Peyer's patch (tissue), 4 donors: ENCODE measurements around the gene SAMD11. TPM values are rescaled to one million over a fixed set of nuclear protein-coding genes. Genes with fewer than 3 reads are reported as not detected.

Source experiments
- DNase-seq, 3 donors: peaks; one replicate each; pipeline ENCODE4 v3.0.0-alpha.2; 2017 to 2019
- H3K27ac ChIP-seq, 4 donors: fragments of 200-600 bp; sonication (generic); one replicate each; pipeline ENCODE4 v1.5.1; 2016 to 2019
- H3K27me3 ChIP-seq, 2 donors: fragments of 200-600 bp; sonication (generic); one replicate each; pipeline ENCODE4 v1.5.1; 2019
- H3K36me3 ChIP-seq, 3 donors: fragments of 200-600 bp; sonication (generic); one replicate each; pipeline ENCODE4 v1.5.1; 2016 to 2019
- H3K4me1 ChIP-seq, 4 donors: fragments of 200-600 bp; sonication (generic); one replicate each; pipeline ENCODE4 v1.5.1; 2016 to 2019
- H3K4me3 ChIP-seq, 4 donors: fragments of 200-600 bp; sonication (generic); 1 replicate in 3 of 4; 2 replicates in 1 of 4; pipeline ENCODE4 v1.5.1; 2016 to 2019; ENCODE audit warnings: mild to moderate bottlenecking in 1 of 4
- H3K9me3 ChIP-seq, 4 donors: fragments of 200-600 bp; sonication (generic); one replicate each; pipeline ENCODE4 v1.5.1; 2016 to 2019; ENCODE audit warnings: mild to moderate bottlenecking in 1 of 4
- CTCF ChIP-seq, 6 experiments: fragments of 450-650 bp in 4 of 6; fragments of 200-600 bp in 2 of 6; sonication (generic) in 1 of 6; IDR thresholded peaks; one replicate each; pipeline ENCODE4 v1.5.1; 2017 to 2019; ENCODE audit warnings: antibody characterized with exemption in 6 of 6, mild to moderate bottlenecking in 3 of 6, moderate library complexity in 1 of 6
- POLR2A ChIP-seq, 2 donors: fragments of 450-650 bp; IDR thresholded peaks; one replicate each; pipeline ENCODE4 v1.5.1; 2017; ENCODE audit warnings: antibody characterized with exemption in 2 of 2, mild to moderate bottlenecking in 2 of 2, moderate library complexity in 2 of 2
- total RNA-seq, 4 donors: library from RNA; depleted of rRNA; stranded (reverse); fragments of >200 nt; gene quantifications; one replicate each; pipeline ENCODE4 v1.1.0, GENCODE V29; 2016

Gene SAMD11
- total RNA-seq, 4 donors from 2014 or later = 1.1 to 5.0 (median 2.2) TPM

DNA sequence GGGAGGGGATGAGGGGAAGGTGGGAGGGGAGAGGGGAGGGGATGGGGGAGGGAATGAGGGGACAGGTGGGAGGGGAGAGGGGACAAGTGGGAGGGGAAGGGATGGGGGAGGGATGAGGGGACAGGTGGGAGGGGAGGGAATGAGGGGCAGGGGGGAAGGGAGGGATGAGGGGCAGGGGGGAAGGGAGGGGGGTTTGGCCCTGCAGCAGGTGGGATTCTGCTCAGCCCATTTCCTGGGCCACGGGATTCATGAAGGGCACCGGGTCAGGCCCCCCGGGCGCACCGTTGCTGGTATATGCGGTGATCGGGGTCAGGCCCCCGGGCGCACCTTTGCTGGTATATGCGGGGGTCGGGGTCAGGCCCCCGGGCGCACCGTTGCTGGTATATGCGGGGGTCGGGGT lies 15.1 kb upstream of the SAMD11 start:
- no peak overlapping the region for H3K27ac ChIP-seq
- peaks cover 0 to 9% of the 10 kb centered on the region in 2 donors for H3K27me3 ChIP-seq
- H3K9me3 ChIP-seq = no peaks in the 10 kb centered on the region
- peaks cover 0 to 59% (median 5%) of the 10 kb centered on the region in 4 donors for H3K4me1 ChIP-seq
- H3K36me3 ChIP-seq = no peaks in the 10 kb centered on the region
- no peak for DNase-seq
- TF ChIP-seq POLR2A (IDR thresholded peaks at IDR 0.05) (no peak), CTCF (IDR thresholded peaks at IDR 0.05) (no peak)
- no peak overlapping the region for H3K4me3 ChIP-seq

GRCh38 chr1:909861-910310 lies 13.8 kb upstream of the SAMD11 start:
- Histone ChIP-seq H3K4me3 (peak overlapping the region in 1 of 4 donors; percentile 28), H3K4me1 (peaks cover 0 to 51% (median 3%) of the 10 kb centered on the region in 4 donors), H3K9me3 (no peaks in the 10 kb centered on the region), H3K27me3 (peaks cover 0 to 9% of the 10 kb centered on the region in 2 donors), H3K36me3 (no peaks in the 10 kb centered on the region), H3K27ac (no peak overlapping the region)
- DNase-seq = peak in 1 of 3 donors; percentile 42
- TF ChIP-seq CTCF (IDR thresholded peaks at IDR 0.05) (no peak), POLR2A (IDR thresholded peaks at IDR 0.05) (no peak)

DNA sequence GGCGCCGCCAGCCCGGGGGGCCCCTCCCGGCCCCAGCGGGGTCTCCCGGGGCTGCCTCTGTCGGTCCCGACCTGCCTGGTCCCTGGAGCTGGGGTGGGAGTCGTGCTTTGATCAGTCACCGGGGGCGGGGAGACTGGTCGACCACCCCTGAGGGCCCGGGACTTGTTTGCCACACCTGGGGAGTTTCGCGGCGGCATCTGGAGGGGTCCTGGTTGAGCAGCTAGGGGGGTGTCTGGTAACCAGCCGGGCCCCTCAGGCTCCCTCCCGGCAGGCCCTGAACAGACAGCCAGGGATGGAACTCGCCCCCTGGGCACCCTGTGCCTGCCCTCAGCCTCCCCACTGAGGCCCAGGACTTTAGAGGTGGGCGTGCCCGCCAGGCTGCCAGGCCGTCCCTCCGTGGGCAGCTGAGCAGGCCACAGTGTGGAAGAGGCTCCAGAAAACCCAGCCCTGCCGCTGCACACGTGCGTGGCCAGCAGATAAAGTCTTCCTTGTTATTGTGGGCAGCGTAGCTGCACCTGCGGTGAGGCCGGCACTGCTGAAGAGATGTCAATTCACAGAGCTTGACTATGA lies 13.3 kb upstream of the SAMD11 start:
- peak in 2 of 3 donors; percentile 41 to 46 for DNase-seq
- Histone ChIP-seq H3K36me3 (no peaks in the 10 kb centered on the region), H3K27ac (no peak overlapping the region), H3K9me3 (no peaks in the 10 kb centered on the region), H3K27me3 (peaks cover 0 to 9% of the 10 kb centered on the region in 2 donors), H3K4me1 (peaks cover 0 to 46% (median under 1%) of the 10 kb centered on the region in 4 donors), H3K4me3 (peak overlapping the region in 1 of 4 donors; percentile 28)
- no peak for TF ChIP-seq POLR2A (IDR thresholded peaks at IDR 0.05)
- TF ChIP-seq CTCF (IDR thresholded peaks at IDR 0.05) = no peak

DNA sequence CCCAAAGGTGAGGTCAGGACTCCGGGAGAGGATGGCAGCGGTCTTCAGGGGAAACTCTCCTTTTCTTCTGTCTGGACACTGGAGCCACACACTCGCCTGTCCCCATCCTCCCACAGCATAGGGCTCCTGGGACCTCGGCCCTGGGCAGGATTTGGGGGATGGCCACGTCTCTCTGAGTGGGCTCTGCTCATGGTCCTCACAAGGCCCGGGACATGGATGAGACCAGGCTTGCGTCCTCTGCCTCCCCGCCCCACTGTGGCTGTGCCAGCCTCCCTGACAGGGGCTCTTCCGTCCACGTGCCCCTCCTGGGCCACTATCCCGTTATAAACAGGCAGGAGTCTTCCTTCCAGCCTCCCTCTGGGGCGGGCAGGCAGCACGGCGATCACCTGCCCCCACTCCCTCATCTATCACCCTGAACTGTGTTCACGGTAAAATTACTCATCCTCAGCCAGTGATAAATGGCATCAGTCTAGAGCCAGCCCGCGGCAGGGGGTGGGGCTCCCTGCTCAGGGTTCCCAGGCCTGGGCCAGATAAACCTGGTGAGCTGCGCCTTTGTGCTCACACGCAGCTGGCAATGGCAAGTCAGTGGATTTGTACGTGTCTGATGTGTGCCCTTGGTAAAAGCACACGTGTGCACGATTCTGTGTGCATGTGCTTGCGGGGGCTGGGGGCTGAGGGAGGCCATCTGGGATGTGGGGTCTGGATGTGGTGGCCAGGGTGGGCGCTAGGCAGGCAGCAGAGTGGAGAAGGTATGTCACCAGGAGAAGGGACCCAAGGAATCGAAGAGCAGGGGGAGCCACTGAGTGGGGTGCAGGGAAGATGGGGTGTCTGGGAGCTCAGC lies 12.6 kb upstream of the SAMD11 start:
- H3K36me3 ChIP-seq = no peaks in the 10 kb centered on the region
- no peaks in the 10 kb centered on the region for H3K9me3 ChIP-seq
- H3K4me3 ChIP-seq = no peak overlapping the region
- DNase-seq = peak in 2 of 3 donors; percentile 51 to 64
- TF ChIP-seq POLR2A (IDR thresholded peaks at IDR 0.05) = no peak
- TF ChIP-seq CTCF (IDR thresholded peaks at IDR 0.05) = no peak
- H3K27me3 ChIP-seq = peaks cover 0 to 9% of the 10 kb centered on the region in 2 donors
- H3K27ac ChIP-seq = no peak overlapping the region
- H3K4me1 ChIP-seq = peaks cover 0 to 39% (median 0%) of the 10 kb centered on the region in 4 donors

DNA sequence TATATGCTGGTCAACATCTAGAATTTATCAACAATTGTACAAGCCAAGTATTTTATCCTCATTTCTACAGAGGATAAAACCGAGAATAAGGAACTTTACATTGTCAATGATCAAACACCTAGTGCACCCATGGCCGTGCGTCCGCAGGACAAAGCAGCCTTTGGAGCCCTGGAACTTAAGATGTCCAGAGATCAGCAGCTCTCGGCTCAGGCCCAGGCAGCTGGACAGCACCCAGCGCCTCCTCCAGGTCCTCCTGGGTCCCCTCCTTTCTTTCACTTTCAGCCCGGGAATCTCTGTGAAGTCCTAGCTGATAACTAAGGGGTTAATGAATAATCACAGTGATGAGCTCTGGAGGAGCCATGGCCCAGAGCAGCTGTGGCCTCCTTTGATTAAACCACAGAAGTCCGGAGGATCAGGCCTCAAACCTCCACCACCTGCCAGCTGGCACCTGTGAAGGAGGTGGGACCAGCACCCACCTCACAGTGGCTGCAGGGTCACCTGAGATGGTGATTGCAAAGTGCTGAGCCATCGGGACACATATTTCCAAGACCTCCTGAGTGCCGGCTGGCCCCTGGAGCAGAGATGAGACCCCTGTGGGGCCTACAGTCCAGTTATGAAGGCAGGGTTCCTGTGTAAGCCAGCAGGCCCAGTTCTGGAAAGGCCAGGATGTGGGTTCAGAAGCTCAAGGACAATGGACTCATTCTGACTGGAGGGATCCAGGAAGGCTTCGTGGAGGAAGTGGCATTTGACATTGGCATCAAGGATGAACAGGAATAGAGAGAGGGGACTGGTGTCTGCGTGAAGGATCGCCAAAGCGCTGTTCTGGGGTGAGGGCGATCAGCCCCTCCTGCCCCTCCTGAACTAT lies 11.6 kb upstream of the SAMD11 start:
- Histone ChIP-seq H3K9me3 (no peaks in the 10 kb centered on the region), H3K4me3 (no peak overlapping the region), H3K27ac (no peak overlapping the region), H3K4me1 (peaks cover 0 to 35% (median 0%) of the 10 kb centered on the region in 4 donors), H3K36me3 (no peaks in the 10 kb centered on the region), H3K27me3 (peaks cover 0 to 13% of the 10 kb centered on the region in 2 donors)
- TF ChIP-seq POLR2A (IDR thresholded peaks at IDR 0.05) (no peak), CTCF (IDR thresholded peaks at IDR 0.05) (no peak)
- DNase-seq = peak in 2 of 3 donors; percentile 31 to 41
